Adrenal gland (tissue), 5 donors: ENCODE results near the gene TBCEL.

Source experiments
- CTCF ChIP-seq, 6 experiments: fragments of 450-650 bp in 4 of 6; fragments of 200-600 bp in 2 of 6; sonication (generic) in 1 of 6; IDR thresholded peaks; 1 replicate in 5 of 6; 2 replicates in 1 of 6; pipeline versions ENCODE4 v1.5.1 to v1.8.0; 2016 to 2021; ENCODE audit warnings: antibody characterized with exemption in 6 of 6, mild to moderate bottlenecking in 2 of 6, moderate library complexity in 1 of 6
- POLR2A ChIP-seq, 2 donors: fragments of 450-650 bp; IDR thresholded peaks; one replicate each; pipeline ENCODE4 v1.6.1; 2017; ENCODE audit warnings: antibody characterized with exemption in 2 of 2, mild to moderate bottlenecking in 2 of 2, moderate library complexity in 1 of 2
- donor health status: DM: no; HTN: no; CAD: no.

GRCh38 chr11:121048464-121049233 lies 24.7 kb downstream of the TBCEL start:
- TF ChIP-seq CTCF (IDR thresholded peaks at IDR 0.05) (no peak), POLR2A (IDR thresholded peaks at IDR 0.05) (no peak)
